ENCODE measurements around the gene SFMBT2.
"Not testable (repeated sequence)": the region's sequence is repeated elsewhere in the genome, so short reads cannot be mapped to it uniquely, and the experiment has no call there.

The SFMBT2 gene

DNA sequence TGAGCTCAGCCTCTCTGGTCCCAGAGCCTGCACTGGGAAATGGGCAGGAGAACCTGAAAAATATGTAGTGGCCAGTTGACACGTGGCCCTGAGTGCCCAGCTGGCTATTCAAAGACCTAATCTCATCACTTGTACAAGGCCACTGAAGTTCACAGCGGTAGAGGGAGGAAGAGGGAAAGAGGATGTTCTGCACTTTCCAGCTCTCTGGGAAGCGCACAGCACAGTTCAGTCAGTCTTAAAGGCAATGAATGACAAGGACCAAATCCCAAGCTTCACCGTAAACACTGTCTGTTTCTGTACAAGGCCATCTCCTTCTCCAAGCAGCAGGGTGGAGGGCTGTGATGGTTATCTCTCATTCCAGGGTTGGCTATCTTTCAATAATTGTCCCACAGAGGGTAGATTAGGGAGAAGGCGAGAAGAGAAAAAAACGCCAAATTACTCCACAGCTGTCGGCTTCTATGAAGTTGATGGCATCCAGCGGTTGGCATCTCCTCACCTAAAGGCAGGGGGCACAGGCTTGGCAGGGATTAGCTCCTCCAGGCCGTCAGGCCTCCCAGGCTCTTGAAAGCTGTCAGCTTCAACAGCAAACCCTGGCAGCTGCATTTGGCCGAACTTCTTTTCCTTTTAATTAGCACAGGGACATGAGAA lies 10.6 kb downstream of the SFMBT2 start:
- DNase-seq, result no peak

DNA sequence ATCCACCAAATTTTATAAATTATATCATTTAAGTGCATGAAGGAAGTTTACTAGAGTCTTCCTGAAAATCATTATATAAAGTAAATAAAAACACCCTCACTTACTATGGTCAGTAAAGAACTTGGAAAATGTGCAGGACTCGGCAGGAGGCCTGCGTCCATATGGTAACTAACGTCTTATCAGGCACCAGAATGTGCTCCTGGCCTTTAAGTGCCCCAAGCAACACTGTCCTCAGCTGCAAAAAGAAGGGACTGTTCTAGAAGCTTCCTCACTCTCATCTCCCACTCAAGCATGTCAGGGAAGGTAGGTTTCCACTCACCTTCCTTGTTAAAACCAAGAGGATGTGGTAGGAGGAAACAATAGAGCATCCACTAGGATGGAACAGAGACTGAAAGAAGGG lies 11.3 kb downstream of the SFMBT2 start:
- no peak for DNase-seq

DNA sequence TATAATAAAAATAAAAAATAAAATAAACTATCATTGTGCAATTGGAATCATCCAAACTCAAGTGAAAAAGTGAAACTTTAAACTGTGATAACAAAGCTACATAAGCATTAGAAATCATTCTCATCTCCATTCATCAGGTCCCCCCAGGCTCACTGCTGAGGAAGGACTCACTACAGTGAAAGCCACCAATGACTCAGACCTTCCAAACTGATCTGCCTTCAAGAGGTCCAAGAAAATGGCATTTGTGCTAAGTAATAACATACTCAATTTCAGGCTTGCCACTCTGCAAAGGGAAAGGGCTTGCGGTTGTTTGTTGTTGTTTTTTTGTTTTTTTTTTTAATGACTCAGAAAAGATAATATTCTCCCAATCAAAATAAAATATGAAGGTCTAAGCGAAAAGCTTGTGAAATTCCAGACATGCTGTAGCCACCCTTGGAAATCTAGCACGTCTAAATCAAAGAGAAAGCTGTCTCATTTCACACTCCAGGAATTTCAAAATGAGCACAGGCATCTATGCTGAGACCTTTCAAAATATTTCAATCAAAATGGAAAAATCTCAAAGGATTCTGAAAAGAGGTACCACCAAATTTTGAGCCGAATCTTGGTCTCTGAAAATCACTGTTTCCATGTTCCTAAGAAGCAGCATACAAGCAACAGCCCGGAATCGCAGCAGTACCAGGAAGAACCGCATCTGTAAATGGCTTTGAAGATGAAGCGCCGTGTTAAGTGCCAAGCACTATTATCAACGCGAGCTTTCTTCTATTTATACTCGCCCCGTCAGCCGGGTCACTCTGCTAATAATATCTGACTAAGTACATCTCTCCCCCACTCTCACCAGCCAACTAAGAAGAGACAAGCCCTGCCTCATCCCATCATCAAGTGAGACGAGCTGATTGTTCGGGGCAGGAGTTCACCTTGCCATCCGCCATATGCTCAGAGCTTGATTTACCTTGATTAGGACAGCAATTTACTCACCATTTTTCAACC lies 13.5 kb downstream of the SFMBT2 start:
- DNase-seq, result no peak

DNA sequence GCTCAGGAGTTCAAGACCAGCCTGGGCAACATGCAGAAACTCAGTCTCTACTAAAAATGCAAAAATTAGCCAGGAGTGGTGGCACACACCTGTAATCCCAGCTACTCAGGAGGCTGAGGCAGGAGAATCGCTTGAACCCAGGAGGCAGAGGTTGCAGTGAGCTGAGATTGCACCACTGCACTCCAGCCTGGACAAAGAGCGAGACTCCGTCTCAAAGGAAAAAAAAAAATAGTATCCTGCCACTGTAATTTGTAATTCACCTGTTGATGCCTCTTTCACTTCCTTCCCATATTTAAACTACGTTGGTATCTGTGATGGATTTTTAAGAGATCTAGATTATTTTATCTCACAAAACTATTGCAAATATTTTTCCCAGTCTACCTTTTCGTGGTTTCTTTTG lies 18.5 kb downstream of the SFMBT2 start:
- not testable (repeated sequence) for DNase-seq

DNA sequence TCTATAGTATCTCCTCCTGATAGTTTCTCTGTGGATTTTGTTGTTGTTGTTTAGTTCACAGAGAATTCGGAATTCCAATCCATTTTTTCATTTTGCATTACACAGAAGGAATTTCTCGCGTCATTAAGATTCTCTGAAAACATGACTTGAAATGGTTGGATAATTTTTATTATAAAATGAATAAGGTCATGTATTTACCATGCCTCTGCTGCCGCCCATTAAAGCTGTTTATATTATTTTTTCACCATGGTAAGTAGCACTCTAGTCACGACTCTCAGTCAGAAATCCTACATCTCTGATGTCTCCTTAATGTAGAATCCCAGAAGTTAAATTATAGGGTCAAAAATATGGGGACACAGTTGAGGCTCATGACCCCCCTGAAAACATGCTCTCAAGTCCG lies 19.1 kb downstream of the SFMBT2 start:
- DNase-seq, result no peak

DNA sequence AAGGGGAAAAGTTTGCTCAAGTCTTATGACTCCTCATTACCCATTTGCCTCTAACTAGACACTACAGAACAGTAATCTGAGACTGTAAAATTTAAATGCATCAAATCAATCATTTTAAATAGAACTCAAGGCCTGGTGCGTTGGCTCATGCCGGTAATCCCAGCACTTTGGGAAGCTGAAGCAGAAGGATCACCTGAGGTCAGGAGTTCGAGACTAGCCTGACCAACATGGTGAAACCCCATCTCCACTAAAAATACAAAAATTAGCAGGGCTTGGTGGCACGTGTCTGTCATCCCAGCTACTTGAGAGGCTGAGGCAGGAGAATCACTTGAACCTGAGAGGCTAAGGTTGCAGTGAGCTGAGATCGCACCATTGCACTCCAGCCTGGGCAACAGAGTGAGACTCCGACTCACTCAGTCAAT lies 20.1 kb downstream of the SFMBT2 start:
- DNase-seq, result not testable (repeated sequence)

DNA sequence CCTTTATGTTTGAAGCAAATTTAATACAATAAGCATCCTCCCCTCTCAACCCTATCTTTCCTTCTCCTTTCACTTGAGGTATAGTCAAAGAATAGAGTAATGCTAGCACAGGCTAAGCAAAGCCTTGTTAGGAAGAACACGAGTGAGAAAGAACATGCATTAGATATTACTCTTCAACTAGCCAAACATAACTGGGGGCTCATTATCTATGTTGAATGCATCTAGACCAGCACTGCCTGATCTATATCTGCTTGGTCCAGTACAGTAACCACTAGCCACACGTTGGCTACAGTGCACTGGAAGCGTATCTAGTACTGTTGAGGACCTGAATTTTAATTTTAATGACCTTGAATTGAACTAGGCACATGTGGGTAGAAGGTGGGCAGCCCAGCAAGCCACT lies 21.0 kb downstream of the SFMBT2 start:
- no peak for DNase-seq

DNA sequence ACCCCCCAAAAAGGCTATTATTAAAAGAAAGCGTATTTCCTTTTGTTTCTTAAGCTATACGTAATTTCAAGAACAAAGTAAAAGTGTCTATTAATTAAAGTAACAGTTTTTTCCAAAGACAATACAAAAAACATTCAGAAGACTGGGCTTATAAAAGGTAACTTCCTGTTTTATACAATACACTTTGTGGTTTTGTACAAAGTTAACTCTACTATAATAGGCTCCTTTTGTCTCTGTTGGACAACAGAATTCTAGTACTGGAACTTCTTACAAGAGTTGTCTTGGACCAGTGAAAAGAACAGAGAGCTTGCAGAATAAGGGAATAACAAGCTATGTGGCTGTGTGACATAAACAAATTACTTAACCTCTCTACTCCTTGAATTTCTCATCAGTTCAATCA lies 21.5 kb downstream of the SFMBT2 start:
- DNase-seq, result no peak

DNA sequence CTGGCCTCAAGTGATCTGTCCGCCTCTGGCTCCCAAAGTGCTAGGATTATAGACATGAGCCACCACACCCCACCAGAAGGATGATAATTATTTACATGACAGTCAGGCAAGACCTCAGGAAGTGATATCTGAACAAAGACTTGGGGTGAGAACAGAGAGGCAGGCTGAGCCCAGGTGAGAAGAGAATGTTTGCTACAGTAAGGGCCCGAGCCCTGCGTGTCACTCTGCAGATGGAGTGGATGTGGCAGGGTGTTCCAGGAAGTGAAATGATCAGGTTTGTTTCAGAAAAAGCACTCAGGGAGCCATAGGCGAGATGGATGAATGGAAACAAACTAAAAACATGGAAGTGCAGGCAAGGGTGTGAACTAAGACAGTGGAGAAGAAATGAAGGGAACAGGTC lies 22.2 kb downstream of the SFMBT2 start:
- DNase-seq, result no peak

DNA sequence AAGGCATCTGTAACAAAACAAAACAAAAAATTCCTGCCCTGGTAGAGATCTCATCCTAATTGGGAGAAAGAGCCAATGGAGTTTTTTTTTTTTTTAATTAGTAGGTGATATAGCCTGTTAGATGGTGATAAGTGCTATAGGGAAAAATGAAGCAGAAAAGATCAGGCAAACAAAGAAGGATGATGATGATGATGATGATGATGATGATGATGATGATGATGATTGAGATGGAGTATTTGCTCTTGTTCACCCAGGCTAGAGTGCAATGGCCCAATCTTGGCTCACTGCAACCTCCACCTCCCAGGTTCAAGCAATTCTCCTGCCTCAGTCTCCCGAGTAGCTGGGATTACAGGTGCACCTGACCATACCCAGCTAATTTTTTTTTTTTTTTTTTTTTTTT lies 22.7 kb downstream of the SFMBT2 start:
- not testable (repeated sequence) for DNase-seq

DNA sequence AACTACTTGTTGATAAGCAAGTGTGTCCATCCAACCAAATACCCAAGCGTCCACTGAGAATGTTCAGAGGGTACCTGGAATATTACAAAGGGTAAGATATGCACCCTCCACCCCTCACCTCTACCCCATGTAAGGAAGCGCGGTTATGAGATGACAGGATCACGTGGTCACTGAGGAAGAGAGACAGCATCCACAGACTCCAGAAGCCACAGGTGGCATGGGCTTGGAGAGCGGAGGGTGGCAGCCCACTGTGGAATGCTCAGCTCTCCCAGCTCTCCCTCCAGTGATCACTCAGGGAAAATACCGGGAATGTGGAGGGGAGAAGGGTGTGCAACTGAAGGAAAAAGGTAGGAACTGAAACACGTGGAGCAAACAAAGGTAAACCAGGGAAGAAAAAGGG lies 25.7 kb downstream of the SFMBT2 start:
- DNase-seq, result no peak

DNA sequence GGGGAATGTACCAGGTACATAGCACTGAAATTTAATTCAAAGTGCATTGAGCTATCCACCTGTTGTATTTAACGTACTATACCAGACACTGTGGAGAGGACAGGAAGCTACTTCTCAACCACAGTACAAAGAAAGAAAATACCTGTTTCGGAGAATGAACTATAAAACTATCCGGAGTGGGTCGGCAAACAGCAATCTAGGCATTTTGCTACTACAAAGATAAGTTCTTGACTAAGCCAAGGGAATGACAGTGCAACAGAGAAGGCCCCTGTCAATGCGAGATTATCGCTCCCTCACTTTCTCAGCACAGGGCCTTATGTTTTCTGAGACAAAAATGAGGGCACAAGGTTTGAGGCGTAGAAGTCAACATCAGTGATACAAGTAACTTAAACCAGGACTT lies 27.4 kb downstream of the SFMBT2 start:
- DNase-seq, result no peak

DNA sequence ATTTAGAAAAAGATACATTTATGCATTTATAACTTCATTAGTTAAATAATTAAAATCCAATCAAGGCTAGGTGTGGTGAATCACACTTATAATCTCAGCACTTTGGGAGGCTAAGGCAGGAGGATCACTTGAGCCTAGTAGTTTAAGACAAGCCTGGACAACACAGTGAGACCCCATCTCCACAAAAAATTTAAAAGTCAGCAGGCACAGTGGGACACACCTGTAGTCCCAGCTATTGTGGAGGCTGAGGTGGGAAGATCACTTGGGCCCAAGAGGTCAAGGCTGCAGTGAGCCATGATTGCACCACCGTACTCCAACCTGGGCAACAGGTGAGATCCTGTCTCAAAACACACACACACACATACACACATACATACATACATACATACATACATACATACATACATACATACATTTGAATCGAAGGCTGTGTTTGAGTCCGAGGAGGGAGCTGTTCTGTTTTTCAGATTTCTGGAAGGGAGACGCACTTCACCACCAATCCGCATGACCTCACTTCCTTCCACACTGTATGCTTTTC lies 30.1 kb downstream of the SFMBT2 start:
- DNase-seq, result no peak

DNA sequence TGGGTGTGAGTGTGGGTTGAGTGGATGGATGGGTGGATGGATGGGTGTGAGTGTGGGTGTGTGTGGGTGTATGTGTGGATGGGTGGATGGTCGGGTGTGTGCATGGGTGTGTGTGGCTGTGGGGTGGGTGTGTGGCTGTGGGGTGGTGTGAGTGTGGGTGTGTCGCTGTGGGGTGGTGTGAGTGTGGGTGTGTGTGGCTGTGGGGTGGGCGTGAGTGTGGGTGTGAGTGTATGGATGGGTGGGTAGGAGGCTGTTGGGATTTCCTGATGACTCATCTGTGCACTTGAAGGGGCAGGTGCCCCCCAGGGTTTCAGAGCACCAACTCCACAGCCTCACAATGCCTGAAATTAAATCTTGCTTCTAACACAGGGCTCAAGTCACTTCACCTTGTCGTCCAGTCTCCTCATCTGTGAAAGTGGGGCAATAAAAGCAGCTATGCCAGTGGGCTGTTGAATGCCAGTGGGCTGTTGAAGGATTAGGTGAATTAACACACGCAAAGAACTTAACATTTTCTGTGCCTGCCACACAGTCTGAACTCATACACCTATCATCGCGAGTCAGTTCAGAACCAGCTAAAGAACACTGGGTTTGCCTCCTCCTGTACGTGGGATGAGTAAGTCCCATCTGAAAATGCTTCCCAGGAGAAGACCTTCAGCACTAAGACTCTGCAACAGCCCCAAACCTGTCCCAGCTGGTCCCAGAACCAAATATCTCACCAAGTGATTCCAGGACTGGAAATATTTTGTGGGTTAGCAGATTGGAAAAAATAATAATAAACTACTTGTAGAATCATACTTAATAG lies 32.0 kb downstream of the SFMBT2 start:
- DNase-seq, result no peak

DNA sequence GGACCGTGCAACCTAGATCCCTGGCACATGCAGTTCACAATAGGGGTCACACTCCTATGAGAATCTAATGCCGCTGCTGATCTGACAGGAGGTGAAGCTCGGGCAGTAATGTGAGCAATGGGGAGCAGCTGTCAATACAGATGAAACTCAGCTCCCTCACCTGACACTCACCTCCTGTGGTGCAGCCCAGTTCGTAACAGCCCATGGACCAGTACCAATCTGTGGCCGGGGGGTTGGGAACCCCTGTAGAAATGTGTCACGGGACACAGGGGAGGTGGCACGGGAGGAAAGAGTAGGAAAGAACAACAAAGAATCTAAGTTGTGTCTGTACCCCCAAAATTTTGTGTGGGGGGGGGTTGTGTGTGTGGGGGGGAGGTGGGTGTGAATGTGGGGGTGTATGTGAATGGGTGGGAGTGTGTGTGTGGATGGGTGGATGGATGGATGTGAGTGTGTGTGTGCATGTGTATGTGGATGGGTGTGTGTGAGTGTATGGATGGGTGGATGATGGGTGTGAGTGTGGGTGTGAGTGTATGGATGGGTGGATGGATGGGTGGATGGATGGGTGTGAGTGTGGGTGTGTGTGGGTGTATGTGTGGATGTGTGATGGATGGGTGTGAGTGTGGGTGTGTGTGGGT lies 33.1 kb downstream of the SFMBT2 start:
- DNase-seq, result no peak

DNA sequence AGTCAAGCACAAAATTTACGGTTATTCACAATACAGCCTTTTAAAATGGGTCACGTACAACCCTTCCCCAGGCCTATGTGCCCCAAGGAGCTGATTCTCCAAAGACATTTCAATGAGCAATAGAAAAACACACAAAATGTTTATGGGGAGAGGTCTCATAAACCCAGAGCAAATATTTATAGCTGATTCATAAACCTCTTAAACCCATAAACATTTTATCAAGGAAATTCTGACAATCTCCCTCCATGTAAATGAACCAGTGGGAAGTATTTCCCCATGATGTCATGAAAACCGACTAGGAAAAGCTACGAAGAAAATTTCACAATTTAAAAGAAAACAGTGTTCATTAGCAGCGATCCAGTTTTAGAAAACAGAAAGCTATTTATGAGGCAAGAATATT lies 36.0 kb downstream of the SFMBT2 start:
- no peak for DNase-seq

DNA sequence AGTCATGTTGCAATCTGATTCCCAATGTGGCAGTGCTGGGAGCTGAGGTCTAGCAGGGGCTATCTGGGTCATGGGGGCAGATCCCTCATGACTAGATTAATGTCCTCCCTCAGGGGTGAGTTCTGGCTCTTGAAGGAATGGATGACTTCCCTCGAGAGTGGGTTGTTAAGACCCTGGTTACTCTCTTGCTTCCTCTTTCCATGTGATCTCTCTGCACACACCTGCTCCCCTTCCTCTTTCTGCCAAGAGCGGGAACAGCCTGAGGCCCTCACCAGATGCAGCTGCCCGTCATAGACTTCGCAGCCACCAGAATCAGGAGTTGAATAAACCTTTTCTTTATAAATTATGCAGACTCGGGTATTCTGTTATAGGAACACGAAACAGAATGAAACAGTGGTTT lies 37.8 kb downstream of the SFMBT2 start:
- DNase-seq, result no peak

DNA sequence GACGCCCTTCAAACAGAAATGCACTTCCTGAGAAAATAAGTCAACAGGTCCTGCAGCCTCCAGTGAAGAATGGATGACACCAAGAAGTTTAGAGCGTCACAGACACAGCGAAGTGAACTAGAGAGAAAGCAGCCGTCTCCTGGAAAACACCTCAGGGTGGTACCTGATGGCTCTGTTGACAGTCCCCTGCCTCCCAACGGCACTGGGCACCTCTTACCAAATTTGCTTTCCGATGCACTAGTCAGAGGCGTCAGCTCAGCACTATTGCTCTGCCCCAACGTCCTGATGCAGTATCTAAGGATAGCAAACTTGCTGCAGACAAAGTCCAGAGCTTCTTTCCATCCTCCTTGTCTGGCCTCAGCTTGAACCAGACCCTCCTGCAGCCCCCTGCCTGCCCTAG lies 38.3 kb downstream of the SFMBT2 start:
- no peak for DNase-seq

DNA sequence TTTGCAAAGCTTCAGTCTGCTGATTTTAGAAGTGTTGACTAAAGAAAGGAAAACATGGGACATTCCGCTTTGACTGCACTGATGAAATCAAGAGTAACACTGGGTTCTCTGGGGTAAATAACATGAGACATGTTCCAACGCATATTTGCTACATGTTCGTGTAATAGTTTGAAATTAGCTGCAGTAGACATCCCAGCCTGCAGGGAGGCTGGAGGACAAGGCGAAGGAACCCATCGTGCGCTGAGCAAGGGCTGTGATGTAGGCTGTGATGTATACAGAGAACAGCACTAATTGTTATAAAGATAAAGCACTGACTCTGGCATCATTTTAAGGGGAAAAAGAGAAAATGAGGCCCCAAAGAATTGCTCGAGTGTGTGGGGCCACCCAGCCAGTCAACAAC lies 40.3 kb downstream of the SFMBT2 start:
- no peak for DNase-seq

DNA sequence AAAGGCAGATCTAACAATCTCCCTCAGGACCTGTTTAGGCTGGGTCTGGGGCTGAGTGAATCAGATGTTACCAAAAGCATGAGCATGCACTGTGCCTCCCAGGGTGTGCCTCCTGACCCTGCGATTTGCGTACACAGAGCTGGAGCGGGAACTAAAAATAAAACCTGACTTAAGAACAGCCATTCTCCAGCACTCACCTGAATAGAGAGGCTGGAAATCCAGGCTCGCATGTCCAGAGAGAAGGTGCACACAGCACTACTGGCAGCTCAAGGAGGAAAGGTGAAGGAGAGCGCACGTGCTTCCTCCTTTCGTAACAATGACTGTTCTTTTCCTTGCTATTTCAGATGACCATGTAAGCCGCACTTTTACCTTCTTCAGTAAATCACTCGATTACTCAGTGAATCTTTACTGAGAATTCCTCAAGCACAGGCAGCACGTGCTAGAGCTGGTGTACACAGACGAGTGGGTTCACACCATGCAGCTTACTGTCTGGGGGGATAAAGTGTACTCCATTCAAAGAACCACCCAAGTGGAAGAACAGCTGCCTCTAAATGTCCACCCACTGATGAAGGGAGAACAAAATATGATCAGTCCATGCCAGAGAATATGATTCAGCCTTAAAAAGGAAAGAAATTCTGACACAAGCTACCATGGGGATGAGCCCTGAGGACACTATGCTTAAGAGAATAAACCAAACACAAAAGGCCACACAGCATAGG lies 45.6 kb downstream of the SFMBT2 start:
- no peak for DNase-seq

DNA sequence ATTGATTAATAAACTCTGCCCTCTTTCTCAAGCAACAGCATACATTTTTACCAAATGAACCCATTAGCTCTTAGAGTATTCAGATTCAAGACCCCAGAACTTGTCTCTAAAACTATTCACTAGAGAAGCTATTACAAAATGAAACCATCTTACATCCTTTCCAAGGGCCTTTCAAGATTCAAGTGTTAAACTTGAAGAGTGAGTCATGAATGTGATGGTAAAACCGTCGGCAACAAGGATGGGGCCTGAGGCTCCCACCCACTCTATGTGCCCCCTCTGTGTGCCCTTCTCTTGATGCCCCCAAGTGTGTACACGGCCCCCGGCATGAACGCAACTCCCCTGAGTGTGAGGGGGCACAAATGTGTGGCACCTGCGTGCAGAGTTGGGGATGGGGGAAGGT lies 46.4 kb downstream of the SFMBT2 start:
- DNase-seq, result no peak

DNA sequence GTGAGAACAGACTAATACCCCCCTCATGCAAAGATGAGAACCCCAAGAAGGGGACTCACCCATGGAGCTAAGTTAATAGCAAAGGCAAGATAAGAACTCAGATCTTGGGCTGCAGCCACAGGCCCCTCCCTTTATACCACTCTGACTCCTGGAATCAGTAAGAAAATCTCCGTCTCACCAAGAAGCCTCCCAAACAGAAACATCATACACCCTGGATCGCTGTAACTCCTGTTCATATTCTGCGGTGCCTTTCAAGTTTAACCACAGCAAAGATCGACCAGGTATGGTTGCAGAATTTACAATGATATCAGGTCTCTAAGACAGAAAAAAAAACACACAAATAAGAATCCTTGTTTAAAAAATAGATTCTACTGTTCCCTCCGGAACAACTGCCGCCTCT lies 47.1 kb downstream of the SFMBT2 start:
- no peak for DNase-seq
